HG02981 (cell line): ENCODE measurements around the gene UPK1A.
"Not testable (repeated sequence)": the region's sequence is repeated elsewhere in the genome, so short reads cannot be mapped to it uniquely, and the experiment has no call there.

Experiments
- ATAC-seq: cut with Tn5 transposase; IDR thresholded peaks from one replicate; pipeline ENCODE4 v1.9.1; 2021; ENCODE audit warnings: mild to moderate bottlenecking, moderate library complexity; ENCODE audit not compliant: unreplicated experiment

Gene UPK1A

DNA sequence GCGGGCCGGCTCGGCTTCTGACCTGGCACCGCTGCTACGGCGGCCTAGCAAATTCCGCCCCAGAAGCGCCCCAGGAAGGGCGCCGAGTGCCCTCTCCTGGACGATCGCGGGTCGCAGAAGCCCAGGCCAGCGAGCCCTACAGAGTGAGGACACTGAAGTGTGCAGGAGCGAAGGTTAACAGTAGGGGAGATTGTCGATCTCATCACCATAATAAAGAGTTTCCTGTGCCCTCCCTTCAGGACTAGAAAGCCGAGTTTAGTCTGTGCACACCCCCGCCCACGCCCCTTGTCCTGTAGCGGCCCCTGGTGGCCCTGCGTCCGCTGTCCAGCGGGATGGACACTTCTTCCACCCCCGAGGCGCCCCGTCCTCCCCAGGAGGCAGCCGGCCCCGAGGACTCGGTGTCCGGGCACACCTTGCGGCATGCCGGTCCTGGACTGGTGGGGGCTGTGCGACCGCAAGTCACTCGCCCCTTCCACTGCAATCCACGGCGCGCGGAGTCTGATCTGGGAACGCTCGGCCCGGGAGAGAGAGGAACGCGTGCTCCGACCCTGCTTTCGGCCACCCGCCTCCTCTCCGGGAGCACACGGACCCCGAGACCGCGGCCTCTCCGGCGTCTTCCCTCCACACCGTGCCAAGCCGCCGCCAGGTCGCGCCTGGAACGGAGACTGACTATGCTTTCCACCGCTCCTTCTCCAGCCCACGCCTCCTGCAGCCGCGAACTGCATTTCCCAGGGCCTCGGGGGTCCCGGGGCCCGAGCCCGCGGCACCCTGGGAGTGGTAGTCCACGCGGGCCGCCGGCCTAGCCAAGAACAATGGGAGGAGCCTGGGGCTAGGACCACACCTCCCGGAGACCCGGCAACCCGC lies 50.7 kb downstream of the UPK1A start:
- peak; percentile 60 for ATAC-seq

DNA sequence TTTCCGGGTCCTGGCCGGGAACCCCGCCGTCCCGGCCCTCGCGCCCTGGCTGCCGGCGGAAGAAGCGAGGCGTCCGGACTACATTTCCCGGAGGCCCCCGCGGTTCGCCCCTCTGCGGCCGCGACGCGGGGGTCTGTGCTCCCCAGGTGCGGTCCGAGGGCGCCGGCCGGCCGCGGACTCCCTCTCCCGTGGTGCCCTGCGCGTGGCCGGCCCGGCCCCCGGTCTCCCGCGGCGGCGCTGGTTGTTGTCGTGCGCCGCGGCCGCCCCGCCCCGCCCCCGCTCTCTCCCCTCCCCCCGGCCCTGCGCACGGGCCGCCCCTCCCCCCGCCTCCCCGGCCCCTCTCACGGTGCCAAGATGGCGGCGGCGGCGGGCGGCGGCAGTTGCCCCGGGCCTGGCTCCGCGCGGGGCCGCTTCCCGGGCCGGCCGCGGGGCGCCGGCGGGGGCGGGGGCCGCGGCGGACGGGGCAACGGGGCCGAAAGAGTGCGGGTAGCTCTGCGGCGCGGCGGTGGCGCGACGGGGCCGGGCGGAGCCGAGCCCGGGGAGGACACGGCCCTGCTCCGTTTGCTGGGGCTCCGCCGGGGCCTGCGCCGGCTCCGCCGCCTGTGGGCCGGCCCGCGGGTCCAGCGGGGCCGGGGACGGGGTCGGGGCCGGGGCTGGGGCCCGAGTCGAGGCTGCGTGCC lies 51.5 kb downstream of the UPK1A start, which contains the start of gene KMT2B:
Gene KMT2B, plus strand, starts transcription at position 339 of the 680 bp plus-strand sequence. Its CDS starts 16 bp downstream, at position 355.
- ATAC-seq, result peak; percentile 43

DNA sequence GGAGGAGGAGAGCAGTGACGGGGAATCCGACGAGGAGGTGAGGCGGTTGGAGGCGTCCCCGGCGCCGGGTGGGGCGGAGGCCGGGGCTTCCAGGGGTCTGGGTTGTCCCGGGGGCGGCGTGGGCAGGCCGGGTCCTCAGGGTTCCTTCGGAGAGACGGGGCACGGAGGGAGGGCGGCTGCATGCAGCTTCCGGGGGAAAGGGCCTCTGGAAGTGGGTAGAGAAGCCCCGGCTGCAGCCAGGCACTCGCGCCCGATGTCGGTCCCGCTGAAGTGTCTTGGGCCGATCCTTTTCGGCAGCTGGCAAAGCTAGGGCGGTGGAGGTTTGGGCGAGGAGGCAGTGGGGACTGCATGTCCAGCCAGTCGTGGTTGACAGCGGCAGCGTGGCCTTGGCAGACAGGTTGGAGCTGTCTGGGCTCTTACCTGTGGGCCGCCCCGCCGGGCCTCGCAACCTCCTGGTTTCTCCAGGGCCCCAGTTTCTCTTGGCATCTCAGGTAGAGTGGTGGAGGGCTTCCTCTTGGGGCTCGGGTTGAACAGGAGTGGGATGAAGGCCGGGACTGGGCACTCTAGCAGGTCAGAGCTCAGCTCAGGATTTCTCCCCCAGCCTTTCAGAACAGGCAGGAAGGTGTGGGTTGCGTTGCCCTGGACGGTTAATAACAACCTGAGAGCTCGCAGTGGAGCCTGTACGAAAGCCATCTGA lies 52.2 kb downstream of the UPK1A start:
- no peak for ATAC-seq

DNA sequence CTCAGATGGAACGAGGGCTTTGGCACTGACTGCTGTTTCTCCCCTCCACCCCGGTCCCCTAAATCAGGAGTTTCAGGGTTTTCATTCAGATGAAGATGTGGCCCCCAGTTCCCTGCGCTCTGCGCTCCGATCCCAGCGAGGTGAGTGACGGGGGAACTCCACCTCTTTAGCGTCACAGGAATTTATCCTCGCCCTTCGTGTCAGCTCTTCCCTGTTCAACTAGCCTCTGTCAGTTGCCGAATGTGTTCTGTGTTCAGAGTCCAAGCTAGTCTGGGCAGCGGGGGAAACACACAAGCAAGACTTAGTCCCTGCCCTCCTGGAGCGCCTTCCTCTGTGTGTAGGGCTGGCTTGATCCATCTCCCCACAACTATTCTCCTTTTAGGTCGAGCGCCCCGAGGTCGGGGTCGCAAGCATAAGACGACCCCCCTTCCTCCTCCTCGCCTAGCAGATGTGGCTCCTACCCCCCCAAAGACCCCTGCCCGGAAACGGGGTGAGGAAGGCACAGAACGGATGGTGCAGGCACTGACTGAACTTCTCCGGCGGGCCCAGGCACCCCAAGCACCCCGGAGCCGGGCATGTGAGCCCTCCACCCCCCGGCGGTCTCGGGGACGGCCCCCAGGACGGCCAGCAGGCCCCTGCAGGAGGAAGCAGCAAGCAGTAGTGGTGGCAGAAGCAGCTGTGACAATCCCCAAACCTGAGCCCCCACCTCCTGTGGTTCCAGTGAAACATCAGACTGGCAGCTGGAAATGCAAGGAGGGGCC lies 53.3 kb downstream of the UPK1A start:
- ATAC-seq, result no peak

DNA sequence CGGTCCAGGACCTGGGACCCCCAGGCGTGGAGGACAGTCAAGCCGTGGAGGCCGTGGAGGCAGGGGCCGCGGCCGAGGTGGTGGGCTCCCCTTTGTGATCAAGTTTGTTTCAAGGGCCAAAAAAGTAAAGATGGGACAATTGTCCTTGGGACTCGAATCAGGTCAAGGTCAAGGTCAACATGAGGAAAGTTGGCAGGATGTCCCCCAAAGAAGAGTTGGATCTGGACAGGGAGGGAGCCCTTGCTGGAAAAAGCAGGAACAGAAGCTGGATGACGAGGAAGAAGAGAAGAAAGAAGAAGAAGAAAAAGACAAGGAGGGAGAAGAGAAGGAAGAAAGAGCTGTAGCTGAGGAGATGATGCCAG lies 53.8 kb downstream of the UPK1A start:
- no peak for ATAC-seq

DNA sequence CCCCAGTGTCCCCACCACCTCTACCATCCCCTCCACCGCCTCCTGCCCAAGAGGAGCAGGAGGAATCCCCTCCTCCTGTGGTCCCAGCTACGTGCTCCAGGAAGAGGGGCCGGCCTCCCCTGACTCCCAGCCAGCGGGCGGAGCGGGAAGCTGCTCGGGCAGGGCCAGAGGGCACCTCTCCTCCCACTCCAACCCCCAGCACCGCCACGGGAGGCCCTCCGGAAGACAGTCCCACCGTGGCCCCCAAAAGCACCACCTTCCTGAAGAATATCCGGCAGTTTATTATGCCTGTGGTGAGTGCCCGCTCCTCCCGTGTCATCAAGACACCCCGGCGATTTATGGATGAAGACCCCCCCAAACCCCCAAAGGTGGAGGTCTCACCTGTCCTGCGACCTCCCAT lies 54.3 kb downstream of the UPK1A start:
- ATAC-seq, result no peak

DNA sequence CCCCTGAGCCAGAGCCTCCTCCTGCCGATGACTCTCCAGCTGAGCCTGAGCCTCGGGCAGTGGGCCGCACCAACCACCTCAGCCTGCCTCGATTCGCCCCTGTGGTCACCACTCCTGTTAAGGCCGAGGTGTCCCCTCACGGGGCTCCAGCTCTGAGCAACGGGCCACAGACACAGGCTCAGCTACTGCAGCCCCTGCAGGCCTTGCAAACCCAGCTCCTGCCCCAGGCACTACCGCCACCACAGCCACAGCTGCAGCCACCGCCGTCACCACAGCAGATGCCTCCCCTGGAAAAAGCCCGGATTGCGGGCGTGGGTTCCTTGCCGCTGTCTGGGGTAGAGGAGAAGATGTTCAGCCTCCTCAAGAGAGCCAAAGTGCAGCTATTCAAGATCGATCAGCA lies 55.1 kb downstream of the UPK1A start:
- ATAC-seq, result no peak

DNA sequence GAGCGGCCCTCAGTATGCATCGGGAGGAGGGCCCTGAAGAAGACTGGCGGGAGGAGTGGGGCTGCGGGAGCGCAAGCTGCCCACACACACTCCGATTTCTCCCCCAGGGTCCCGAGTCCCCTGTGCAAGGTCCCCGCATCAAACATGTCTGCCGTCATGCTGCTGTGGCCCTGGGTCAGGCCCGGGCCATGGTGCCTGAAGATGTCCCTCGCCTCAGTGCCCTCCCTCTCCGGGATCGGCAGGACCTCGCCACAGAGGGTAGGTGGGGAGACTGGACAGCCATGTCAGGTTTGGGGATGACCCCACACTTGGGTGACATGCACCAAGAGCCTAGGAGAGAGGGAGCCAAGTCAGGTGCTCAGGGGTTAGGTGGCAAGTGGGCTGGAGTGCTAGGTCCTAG lies 56.1 kb downstream of the UPK1A start:
- no peak for ATAC-seq

DNA sequence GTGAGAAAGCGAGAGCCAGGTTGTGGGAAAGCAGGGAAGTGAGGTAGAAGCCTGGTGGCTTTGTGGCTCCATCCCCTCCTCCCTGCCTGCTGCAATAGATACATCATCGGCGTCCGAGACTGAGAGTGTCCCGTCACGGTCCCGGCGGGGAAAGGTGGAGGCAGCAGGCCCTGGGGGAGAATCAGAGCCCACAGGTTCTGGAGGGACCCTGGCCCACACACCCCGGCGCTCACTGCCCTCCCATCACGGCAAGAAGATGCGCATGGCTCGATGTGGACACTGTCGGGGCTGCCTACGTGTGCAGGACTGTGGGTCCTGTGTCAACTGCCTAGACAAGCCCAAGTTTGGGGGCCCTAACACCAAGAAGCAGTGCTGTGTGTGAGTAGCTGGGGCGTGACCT lies 56.6 kb downstream of the UPK1A start:
- no peak for ATAC-seq

DNA sequence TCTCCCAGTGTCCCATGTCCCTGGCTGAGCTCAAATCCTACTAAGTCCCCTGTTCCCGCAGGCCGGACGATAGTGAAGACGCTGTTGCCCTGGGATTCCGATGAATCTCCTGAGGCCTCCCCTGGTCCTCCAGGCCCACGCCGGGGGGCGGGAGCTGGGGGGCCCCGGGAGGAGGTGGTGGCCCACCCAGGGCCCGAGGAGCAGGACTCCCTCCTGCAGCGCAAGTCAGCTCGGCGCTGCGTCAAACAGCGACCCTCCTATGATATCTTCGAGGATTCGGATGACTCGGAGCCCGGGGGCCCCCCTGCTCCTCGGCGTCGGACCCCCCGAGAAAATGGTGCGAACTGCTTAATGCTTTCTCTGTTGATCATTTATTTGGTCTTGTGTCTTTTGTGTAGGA lies 57.4 kb downstream of the UPK1A start:
- ATAC-seq, result no peak

DNA sequence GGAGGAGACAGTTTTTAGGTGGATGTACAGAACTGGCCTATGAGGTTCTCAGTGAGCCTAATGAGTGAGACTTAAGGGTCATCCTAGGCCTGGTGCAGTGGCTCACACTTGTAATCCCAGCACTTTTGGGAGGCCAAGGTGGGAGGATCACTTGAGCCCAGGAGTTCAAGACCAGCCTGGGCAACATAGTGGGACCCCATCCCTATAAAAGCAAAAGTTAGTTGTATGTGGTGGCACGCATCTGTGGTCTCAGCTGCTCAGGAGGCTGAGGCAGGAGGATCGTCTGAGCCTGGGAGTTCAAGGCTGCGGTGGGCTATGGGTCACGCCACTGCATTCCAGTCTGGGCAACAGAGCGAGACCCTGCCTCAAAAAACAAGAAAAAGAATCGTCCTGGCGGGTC lies 57.8 kb downstream of the UPK1A start:
- ATAC-seq, result not testable (repeated sequence)

DNA sequence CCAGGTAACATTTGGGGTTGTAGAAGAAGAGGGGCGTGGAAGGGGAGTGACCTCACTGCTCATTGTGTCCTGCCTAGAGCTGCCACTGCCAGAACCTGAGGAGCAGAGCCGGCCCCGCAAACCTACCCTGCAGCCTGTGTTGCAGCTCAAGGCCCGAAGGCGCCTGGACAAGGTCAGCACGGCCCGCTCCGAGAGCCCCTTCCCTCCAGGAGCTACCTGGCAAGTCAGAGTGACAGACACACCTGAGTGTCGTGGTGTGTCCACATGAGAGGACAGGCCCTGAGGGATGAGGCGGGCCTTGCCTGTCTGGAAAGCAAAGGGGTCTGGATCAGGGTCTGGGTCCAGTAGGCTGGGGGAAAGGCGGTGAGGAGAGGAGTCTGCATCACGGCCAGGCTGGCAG lies 58.2 kb downstream of the UPK1A start:
- ATAC-seq, result no peak

DNA sequence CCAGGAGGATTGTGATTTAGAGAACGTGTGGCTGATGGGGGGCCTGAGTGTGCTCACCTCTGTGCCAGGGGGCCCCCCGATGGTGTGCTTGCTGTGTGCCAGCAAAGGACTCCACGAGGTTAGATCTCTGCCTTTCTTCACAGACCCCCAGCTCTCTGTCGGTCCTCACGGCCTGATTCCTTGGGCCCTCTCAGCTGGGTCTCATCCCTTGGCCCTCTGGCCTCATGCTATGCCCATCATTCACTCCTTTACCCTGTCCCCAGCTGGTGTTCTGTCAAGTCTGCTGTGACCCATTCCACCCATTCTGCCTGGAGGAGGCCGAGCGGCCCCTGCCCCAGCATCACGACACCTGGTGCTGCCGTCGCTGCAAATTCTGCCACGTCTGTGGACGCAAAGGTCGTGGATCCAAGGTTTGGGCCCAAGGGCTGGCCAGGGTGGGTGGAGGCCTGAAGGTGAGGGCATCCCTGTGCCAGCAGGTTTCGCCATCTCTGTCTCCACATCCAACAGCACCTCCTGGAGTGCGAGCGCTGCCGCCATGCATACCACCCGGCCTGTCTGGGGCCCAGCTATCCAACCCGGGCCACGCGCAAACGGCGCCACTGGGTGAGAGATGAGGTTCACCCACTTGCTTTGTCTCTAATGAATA lies 59.0 kb downstream of the UPK1A start:
- ATAC-seq, result no peak

DNA sequence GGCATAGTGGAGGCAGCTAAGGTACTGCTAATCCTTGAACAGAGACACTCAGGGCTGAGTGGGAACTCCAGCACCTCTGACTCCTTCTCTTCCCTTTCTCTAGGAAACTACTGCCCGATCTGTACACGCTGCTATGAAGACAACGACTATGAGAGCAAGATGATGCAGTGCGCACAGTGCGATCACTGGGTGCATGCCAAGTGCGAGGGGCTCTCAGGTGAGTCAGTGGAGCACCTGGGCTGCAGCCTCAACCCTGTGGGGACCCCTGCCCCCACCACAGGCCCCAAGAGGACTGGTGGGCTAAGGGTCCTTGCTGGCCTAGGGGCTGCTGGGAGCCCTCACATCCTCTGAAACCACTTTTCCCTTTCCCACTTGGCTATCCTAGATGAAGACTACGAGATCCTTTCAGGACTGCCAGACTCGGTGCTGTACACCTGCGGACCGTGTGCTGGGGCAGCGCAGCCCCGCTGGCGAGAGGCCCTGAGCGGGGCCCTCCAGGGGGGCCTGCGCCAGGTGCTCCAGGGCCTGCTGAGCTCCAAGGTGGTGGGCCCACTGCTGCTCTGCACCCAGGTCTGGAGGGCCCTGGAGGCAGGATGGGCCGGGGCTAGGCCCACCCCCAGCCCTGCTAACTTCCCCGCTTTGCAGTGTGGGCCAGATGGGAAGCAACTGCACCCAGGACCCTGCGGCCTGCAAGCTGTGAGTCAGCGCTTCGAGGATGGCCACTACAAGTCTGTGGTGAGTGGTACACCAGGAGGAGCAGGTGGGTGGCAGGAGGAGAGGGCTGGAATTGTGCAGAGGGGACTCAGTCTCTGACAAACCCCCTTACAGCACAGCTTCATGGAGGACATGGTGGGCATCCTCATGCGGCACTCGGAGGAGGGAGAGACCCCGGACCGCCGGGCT lies 61.0 kb downstream of the UPK1A start:
- no peak for ATAC-seq
